Measurements from ENCODE around the gene LPP.

DNA sequence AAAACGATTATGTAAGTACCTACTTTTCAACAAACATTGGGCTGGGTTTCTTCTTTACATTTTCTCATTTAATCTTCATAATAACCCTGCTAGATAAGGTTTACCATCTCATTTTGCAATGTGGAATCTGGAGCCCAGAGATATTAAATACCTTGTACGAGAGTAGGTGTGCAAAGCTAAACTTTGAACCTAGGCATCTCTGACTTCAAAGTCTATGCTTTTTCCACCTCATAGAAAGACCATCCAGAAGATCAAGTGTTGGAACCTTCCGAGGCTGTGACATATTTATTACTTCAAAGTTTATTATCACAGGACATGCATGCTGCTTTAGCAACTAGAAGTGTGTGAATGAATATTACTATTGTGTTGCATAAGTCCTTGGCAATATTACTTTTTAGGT is 520.6 kb downstream of the LPP start:
- TF ChIP-seq, protein P1, sequence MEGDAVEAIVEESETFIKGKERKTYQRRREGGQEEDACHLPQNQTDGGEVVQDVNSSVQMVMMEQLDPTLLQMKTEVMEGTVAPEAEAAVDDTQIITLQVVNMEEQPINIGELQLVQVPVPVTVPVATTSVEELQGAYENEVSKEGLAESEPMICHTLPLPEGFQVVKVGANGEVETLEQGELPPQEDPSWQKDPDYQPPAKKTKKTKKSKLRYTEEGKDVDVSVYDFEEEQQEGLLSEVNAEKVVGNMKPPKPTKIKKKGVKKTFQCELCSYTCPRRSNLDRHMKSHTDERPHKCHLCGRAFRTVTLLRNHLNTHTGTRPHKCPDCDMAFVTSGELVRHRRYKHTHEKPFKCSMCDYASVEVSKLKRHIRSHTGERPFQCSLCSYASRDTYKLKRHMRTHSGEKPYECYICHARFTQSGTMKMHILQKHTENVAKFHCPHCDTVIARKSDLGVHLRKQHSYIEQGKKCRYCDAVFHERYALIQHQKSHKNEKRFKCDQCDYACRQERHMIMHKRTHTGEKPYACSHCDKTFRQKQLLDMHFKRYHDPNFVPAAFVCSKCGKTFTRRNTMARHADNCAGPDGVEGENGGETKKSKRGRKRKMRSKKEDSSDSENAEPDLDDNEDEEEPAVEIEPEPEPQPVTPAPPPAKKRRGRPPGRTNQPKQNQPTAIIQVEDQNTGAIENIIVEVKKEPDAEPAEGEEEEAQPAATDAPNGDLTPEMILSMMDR (conservative IDR thresholded peaks at IDR 0.05), result no peak
- no peak for TF ChIP-seq EZH2 (IDR thresholded peaks at IDR 0.05; ENCODE audit: low read depth)

Data from PC-9 (cell line).